GM13976 (cell line): ENCODE measurements around the gene NDUFB11.

Source experiments
- DNase-seq: peaks from one replicate; pipeline ENCODE4 v3.0.0; 2012; ENCODE audit warnings: low spot score
- in situ Hi-C: fragments of 300-500 bp; cut with MboI; formaldehyde crosslinking; loops from one replicate; pipeline ENCODE4 v1.12.0; 2022; ENCODE audit warnings: low sequenced_read_pairs, mixed read lengths, inconsistent platforms; ENCODE audit not compliant: unreplicated experiment
- TF ChIP-seq, protein P1 (sequence below): IDR thresholded peaks from 2 replicates; pipeline ENCODE4 v1.5.1; 2012; ENCODE audit warnings: borderline replicate concordance, mild to moderate bottlenecking; ENCODE audit not compliant: insufficient read depth; ENCODE audit errors: extremely low read depth, missing control alignments, control extremely low read depth

Gene NDUFB11

DNA sequence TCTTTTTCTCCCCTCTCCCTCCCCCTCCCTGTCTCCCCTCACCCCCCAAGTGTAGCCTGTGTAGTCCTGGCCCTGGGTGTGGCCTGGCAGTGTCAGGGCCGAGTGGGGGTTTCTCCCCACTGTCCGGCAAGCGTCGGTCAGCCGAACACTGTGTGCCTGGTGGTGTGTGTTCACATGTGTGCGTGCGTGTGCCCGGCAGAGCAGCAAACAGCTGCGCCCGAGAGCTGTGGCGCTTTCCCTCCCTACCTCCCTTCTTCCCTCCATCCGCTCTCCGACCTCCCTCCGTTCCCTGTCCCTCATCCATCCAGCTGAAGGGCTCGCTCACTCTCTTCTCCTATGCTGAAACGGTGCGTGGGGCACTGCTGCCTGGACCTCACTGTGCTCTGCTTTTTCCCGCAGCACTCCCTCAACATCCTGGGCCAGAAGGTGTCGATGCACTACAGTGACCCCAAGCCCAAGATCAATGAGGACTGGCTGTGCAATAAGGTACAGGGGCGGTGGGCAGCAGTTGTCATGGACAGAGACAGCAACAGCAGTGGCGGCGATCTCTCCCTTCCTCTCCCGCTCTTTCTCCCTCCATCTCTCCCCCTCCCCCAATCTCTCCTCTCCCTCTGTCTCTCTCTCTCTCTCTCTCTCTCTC is 31.7 kb upstream of the NDUFB11 start:
- in situ Hi-C loops = no loop called here
- no peak for DNase-seq
- TF ChIP-seq, protein P1, sequence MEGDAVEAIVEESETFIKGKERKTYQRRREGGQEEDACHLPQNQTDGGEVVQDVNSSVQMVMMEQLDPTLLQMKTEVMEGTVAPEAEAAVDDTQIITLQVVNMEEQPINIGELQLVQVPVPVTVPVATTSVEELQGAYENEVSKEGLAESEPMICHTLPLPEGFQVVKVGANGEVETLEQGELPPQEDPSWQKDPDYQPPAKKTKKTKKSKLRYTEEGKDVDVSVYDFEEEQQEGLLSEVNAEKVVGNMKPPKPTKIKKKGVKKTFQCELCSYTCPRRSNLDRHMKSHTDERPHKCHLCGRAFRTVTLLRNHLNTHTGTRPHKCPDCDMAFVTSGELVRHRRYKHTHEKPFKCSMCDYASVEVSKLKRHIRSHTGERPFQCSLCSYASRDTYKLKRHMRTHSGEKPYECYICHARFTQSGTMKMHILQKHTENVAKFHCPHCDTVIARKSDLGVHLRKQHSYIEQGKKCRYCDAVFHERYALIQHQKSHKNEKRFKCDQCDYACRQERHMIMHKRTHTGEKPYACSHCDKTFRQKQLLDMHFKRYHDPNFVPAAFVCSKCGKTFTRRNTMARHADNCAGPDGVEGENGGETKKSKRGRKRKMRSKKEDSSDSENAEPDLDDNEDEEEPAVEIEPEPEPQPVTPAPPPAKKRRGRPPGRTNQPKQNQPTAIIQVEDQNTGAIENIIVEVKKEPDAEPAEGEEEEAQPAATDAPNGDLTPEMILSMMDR = no peak

DNA sequence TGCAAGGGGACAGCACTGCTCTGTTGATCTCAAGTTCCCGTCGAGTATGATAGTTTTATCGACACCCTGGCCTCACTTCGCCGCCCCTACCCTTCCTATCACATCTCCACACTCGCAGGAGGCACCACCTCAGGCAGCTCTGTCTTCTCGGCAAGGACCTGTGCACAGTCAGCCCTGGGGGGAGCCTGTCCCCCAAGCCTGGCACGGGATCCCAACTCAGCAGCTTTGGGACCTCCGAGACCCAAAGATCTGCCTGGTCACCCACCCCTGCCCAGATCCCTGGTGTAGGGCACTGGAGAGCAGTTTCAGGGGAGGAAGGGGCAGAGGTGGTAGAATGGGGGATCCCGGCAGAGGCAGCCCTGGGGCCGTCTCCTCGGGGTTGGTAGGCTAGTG is 31.1 kb upstream of the NDUFB11 start:
- TF ChIP-seq, protein P1 = no peak
- in situ Hi-C loops = no loop called here
- DNase-seq = no peak

DNA sequence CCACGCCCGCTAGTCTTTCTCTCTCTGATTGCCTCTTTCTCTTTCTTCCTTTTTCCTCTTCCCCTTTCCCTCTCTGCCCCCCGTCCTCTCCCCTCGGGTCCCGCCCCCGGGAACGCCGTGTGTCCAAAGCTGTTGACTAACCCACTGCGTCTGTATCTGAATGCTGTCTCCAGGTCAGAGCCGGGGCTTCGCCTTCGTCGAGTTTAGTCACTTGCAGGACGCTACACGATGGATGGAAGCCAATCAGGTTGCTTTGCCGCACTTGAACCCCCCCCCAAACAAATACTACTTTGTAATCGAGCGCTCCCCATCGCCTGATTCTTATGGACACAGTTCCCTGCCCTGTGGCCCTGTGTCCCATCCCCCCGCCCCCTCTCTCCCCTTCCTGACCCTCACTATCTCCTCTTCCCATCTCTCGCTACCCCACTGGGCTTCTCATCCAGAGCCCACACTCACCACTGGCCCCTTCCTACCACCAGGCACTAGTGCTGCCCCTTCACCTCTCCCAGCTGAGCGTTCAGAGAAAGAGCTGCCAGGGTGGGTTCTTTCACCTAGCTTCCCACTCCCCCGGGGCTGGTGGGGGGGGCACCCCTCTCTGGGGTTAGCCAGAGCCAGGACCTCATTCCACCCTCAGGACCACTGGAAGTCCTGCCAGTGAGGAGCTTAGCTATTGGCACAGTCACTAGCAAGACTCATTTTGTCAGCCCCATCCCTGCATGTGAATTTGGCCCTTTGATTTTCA is 30.5 kb upstream of the NDUFB11 start:
- in situ Hi-C loops = no loop called here
- TF ChIP-seq, protein P1 = no peak
- no peak for DNase-seq

DNA sequence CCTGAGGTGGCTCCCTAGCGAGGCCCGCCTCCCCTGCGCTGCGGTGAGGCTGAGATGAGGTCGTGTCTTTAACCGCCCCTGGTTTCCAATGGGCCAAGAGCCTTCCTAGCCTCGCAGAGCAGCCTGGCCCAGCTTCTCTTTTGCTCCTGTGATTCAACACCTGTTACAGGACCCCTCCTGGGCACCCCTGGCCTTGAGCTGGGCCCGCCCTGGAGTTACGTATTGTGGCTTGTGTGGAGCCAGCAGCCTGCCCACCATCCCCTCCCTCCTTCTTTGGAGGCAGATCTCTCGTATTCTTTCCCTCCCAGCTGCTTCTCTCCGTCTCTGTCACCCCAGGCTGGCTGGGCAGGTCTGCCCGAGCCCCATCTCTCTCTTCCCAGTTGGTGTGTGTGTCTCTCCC is 29.9 kb upstream of the NDUFB11 start:
- DNase-seq = no peak
- in situ Hi-C loops = no loop called here
- TF ChIP-seq, protein P1 = no peak

DNA sequence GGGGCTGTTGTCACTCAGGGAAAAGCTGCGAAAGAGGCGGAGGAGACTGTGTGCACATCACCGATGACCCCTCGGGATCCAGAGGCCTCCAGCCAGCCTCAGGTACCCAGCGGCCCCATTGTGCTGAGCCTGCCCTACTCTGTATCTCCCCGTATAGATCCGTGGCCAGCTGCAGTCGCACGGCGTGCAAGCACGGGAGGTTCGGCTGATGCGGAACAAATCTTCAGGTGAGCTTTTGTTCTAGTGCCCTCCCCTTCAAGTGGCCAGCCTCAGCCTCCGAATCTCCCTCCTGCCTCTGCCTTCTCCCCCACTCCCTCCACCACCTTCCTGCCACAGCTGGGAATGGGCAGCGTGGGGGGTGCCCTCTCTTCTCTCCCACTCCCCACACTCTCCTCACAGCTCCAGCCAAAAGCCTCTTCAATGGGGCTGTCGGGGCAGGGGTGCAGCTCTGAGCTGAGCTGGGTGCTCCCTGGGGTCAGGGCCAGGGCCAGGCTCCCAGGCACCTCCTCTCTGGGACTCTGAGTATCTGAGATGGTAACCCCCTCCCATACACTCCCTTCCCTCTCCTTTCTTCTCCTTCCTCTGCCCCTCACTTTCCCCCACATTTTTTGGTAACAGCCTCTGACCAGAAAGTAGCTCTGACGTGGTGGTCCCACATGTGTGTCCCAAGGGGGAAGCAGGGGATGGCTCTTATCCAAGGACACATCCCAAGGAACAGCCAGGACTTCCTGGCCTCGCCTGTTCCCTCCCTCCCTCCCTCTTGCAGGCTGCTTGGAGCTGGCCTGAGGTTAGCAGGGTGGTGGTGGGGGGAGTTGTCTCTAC is 28.7 kb upstream of the NDUFB11 start:
- no peak for DNase-seq
- TF ChIP-seq, protein P1 = no peak
- in situ Hi-C loops = no loop called here

DNA sequence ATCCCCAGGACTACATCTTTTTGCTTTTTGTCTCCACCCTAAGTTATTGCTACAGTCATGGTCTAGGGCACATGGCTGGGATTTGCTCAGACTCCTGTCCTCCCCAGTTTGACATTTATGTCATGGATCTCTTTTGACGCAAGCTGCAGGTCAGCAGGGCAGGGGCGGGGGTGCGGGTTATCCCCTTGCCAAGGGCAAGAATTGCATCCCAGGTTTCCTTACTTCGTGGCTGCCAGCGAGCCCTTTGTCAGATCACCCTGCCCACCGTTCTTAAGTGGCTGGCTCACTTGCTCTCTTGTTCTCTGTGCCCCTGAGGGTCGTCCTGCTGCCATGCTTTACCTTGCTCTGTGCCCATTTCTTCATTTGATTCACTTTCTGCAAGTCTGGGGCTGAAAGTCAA is 28.0 kb upstream of the NDUFB11 start:
- TF ChIP-seq, protein P1 = no peak
- in situ Hi-C loops = no loop called here
- DNase-seq = no peak
